GM18505 (cell line): ENCODE results near the gene DMD.

Source experiments
- ATAC-seq: cut with Tn5 transposase; IDR thresholded peaks from one replicate; pipeline ENCODE4 v1.9.1; 2021; ENCODE audit not compliant: unreplicated experiment
- POLR2A ChIP-seq: IDR thresholded peaks from 4 replicates; pipeline ENCODE4 v1.6.1; 2011; ENCODE audit warnings: borderline replicate concordance; ENCODE audit not compliant: insufficient read depth, insufficient read length; ENCODE audit errors: extremely low read depth

The DMD gene

GRCh38 chrX:33053001-33053400, 158.3 kb downstream of the DMD start:
- TF ChIP-seq POLR2A, result no peak
- ATAC-seq, result no peak

DNA sequence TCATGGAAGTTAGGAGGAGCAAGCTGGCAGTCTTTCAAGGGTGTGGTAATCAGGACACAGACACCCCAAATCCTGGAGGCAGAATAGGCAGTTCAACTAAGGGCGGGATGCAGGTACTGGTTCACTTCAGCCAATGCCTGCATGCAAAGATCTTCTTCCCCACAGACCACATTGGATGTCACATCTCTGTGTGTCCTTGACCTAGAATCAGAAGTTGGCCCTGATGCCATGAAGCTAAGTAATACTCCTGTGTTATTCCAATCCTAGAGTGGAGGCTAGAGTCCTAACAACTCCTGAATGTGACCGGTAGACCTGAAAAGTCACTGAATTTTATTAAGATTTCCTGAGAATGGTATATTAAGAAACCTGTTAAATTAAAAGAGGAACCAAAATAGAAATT, 165.5 kb downstream of the DMD start:
- TF ChIP-seq POLR2A, result no peak
- ATAC-seq, result no peak

GRCh38 chrX:33045245-33045644, 166.1 kb downstream of the DMD start:
- TF ChIP-seq POLR2A, result no peak
- no peak for ATAC-seq

DNA sequence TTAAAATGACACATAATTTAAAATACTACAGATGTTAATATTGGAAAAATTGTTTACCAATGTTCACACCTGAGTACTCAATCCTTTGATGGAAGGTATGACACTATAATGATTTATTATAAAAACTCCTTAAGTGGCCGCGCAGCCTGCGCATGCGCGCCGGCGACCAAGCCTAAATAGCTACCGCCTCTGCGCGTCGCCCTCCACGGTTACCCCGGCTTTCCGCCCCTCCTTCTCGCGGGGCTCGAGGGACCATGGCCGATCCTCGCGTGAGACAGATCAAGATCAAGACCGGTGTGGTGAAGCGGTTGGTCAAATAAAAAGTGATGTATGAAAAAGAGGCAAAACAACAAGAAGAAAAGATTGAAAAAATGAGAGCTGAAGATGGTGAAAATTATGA, 170.2 kb downstream of the DMD start:
- no peak for TF ChIP-seq POLR2A
- ATAC-seq, result no peak

DNA sequence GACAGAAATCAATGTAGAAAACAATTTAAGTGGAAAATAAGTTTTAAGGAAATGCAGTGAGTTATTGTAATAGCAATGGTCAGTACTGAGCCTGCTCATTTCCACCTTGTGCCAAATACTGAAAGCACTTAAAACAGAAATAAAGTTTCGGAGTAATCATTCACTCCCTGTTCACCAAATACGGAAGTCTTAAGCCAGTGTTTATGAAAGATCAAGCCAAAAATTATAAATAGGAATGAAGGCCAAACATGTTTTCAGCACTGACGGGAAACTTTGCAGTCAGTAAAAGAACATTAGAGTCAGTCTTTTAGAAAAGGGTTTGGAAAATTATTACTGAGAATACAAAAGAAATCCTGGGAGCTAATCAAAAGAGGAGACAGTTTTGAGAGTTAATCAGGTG, 178.6 kb downstream of the DMD start:
- TF ChIP-seq POLR2A, result no peak
- ATAC-seq, result no peak

GRCh38 chrX:33014949-33015348, 196.4 kb downstream of the DMD start:
- no peak for ATAC-seq
- TF ChIP-seq POLR2A, result no peak

DNA sequence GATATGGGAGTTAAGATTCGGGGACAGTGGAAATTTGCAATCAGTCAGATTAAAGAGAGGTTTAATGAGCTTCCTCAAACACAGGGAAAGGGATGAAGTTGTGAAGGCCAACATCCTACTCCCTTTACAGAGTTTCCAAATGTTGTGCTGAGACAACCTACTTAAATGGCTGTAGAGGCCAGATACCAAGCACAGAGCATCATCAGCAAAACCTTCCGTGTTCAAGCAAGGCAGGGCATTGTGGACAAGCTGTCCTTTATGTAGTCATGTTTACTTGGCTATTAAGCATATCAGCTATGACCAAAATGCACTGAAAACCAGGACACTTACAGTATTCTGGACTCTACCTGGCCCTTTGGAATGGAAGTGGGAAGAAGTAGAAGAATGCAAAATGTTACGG, 197.3 kb downstream of the DMD start:
- no peak for TF ChIP-seq POLR2A
- ATAC-seq, result no peak

DNA sequence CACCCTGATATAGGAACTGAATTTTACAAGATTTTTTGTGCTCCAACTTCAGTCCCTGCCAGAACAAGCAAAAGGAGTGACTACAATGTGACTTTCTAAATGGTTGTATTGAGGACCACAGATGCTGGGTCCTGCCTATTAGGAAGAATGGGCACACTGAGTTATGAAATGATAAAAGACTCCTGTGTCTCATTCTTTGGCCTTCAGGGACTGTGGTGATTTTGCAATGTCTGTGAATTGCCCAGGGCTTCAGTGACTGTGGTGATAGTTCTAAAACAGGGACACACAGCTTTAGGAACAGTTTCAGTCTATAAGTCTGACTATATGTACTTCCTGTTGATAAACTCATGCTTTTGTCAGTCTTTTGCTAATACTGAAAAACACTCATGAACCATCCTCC, 210.2 kb downstream of the DMD start:
- no peak for ATAC-seq
- no peak for TF ChIP-seq POLR2A

- no peak for ATAC-seq
- no peak for TF ChIP-seq POLR2A
Observed at GRCh38 chrX:32998776-32999175, 212.6 kb downstream of the DMD start.

DNA sequence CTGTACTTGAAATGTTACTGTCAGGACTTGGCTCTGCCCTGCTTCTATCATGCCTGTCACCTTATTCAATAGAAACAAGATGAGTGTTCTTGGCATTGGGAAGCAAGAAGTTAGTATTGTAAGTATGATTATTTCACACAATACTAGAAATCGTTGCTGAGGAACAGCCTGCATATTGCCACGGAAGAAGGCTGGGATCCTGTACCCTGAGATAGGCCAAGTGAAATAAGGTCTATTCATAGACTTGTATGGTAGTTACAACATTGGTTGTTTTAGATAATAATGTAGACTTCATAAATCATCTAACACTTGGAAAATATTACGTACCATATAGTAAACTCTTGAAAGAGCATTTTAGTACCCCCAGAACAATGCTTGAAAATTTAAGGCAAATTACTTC, 215.9 kb downstream of the DMD start:
- ATAC-seq, result no peak
- TF ChIP-seq POLR2A, result no peak

- ATAC-seq, result no peak
- TF ChIP-seq POLR2A, result no peak
Observed at GRCh38 chrX:32987142-32987541, 224.2 kb downstream of the DMD start.

- ATAC-seq, result no peak
- no peak for TF ChIP-seq POLR2A
Observed at GRCh38 chrX:32985544-32985943, 225.8 kb downstream of the DMD start.

DNA sequence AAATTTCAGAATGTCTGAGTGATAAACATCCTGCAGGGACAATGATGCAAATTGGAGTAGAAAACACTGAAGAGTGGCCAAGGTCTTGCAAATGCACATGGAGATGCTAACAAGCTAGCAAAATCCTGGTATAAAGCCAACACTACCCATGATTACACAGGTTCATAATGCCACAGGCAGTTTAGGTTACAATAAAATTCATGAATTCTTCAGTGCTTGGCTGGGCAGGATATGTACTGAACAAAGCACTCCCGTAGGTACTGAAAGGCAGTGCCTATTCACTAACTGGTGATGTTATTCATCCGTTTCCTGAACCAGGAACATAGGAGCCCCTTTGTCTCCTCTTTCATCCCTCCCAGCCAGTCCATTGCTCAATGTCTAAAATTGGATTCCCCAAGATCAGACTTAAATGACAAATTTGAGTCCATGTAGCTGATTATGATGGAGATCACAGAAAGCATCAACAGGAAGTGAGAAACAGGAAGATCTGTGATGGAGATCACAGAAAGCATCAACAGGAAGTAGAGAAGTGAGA, 244.5 kb downstream of the DMD start:
- no peak for TF ChIP-seq POLR2A
- no peak for ATAC-seq

DNA sequence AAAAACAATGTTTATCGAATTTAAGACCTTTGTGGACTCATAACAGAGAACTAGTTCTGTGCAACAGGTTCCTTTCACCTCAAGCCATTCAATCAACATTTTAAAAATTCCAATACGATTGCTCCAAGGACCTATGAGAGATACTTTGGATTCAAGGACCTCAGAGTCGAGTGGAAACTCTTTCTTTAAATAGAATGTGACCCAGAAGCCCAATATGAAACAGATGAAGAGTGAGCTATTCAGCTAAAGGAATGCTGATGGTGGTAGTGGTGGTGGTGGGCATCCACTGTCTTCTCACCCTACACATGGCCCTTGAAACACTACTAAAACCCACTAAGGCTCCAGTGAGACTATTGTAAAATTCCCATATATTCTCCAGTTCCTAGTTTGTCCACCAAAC, 257.2 kb downstream of the DMD start:
- no peak for ATAC-seq
- TF ChIP-seq POLR2A, result no peak

GRCh38 chrX:32948130-32948529, 263.2 kb downstream of the DMD start:
- no peak for TF ChIP-seq POLR2A

More at GRCh38 chrX:32948130-32948529, 263.2 kb downstream of the DMD start:
- ATAC-seq, result no peak
